ENCODE results near the gene TOMM20. TPM values are rescaled to one million over a fixed set of nuclear protein-coding genes. Genes with fewer than 3 reads are reported as not detected.
A peak's percentile ranks its signal among the peaks of the same experiment; 100 is the strongest.

The TOMM20 gene
- total and polyA plus RNA-seq, 9 of the 15 experiments (the other 6 are each of a cell fraction or from before 2014, with no cell fraction given), result 70.6 to 334 (median 159) TPM

GRCh38 chr1:235090406-235091069 is 38.1 kb downstream of the TOMM20 start (continued):
- TF ChIP-seq TCF15 (CRISPR knock-in tag; IDR thresholded peaks at IDR 0.05) (no peak), ZBTB33 (CRISPR knock-in tag; IDR thresholded peaks at IDR 0.05) (0 out of 2 replicates have a peak, but pooled peaks have one; percentile 10), SMARCA4 (IDR thresholded peaks at IDR 0.05) (peak; percentile 78), MEF2D (tag; conservative IDR thresholded peaks at IDR 0.05; ENCODE audit: low read depth) (0 out of 2 replicates have a peak, but pooled peaks have one; percentile 16), MAX (CRISPR knock-in tag; IDR thresholded peaks at IDR 0.05) (peak; percentile 75), RAD21 (CRISPR knock-in tag; conservative IDR thresholded peaks at IDR 0.05 in 1 of 2, IDR thresholded peaks at IDR 0.05 in 1 of 2) (peak in 1 of 2 experiments; percentile 27; a peak in 3 of 4 replicates), MTA2 (IDR thresholded peaks at IDR 0.05; ENCODE audit: low read depth) (0 out of 2 replicates have a peak, but pooled peaks have one; percentile 18), RBM14 (IDR thresholded peaks at IDR 0.05; ENCODE audit: borderline replicate concordance, insufficient read depth, low read depth, low read length) (no peak), DLX4 (CRISPR knock-in tag; IDR thresholded peaks at IDR 0.05) (no peak), ZNF280A (IDR thresholded peaks at IDR 0.05; ENCODE audit: low read depth, partially characterized antibody) (no peak), RBM17 (IDR thresholded peaks at IDR 0.05; ENCODE audit: borderline replicate concordance, low read depth, low read length) (no peak), TCFL5 (CRISPR knock-in tag; conservative IDR thresholded peaks at IDR 0.05) (no peak), ZFP1 (CRISPR knock-in tag; IDR thresholded peaks at IDR 0.05) (no peak), TEAD1 (CRISPR knock-in tag; IDR thresholded peaks at IDR 0.05) (peak; percentile 10 to 55; a peak in 1 of 4 replicates), NR3C1 (CRISPR knock-in tag; IDR thresholded peaks at IDR 0.05) (no peak), ELF1 (tag; IDR thresholded peaks at IDR 0.05) (peak; percentile 58; the same call in 1 of the 2 replicates), HDAC6 (IDR thresholded peaks at IDR 0.05; ENCODE audit: low read depth, low read length) (no peak), HMGN3 (IDR thresholded peaks at IDR 0.05; ENCODE audit: borderline replicate concordance, extremely low read depth, insufficient read length, low read depth, low read length) (no peak), THRA (IDR thresholded peaks at IDR 0.05) (no peak), CREM (IDR thresholded peaks at IDR 0.05; ENCODE audit: low read depth) (peak; percentile 24; the same call in 1 of the 2 replicates)
